Right lobe of liver (tissue), 4 donors: ENCODE data around the gene SRGN.

Source experiments
- POLR2A ChIP-seq: fragments of 450-650 bp; IDR thresholded peaks from one replicate; pipeline ENCODE4 v1.6.1; 2017; ENCODE audit warnings: antibody characterized with exemption, mild to moderate bottlenecking
- TF ChIP-seq, protein P1 (sequence below), 4 donors: fragments of 200-600 bp in 3 of 4; fragments of 450-650 bp in 1 of 4; IDR thresholded peaks; one replicate each; pipeline versions ENCODE4 v1.5.1 to v1.8.0; 2016 to 2022; ENCODE audit warnings: antibody characterized with exemption in 4 of 4, mild to moderate bottlenecking in 2 of 4
- donor health status: DM: no; HTN: no; CAD: no.
- donor health status: DM: no; HTN: no; CAD: no.
- donor health status: DM: no; HTN: yes; CAD: no.

- TF ChIP-seq, protein P1, sequence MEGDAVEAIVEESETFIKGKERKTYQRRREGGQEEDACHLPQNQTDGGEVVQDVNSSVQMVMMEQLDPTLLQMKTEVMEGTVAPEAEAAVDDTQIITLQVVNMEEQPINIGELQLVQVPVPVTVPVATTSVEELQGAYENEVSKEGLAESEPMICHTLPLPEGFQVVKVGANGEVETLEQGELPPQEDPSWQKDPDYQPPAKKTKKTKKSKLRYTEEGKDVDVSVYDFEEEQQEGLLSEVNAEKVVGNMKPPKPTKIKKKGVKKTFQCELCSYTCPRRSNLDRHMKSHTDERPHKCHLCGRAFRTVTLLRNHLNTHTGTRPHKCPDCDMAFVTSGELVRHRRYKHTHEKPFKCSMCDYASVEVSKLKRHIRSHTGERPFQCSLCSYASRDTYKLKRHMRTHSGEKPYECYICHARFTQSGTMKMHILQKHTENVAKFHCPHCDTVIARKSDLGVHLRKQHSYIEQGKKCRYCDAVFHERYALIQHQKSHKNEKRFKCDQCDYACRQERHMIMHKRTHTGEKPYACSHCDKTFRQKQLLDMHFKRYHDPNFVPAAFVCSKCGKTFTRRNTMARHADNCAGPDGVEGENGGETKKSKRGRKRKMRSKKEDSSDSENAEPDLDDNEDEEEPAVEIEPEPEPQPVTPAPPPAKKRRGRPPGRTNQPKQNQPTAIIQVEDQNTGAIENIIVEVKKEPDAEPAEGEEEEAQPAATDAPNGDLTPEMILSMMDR (IDR thresholded peaks at IDR 0.05), result no peak
- no peak for TF ChIP-seq POLR2A
Observed at GRCh38 chr10:69060127-69060798, 27.6 kb upstream of the SRGN start.
